DMS114 treated with DMSO at 0.1 percent for 48 hours (cell line): ENCODE measurements around the gene GMDS.

ENCODE experiments used
- DNase-seq: peaks from one replicate; lab custom pipeline; 2025; ENCODE audit not compliant: unreplicated experiment; lab: John Stamatoyannopoulos, UW

GMDS gene

DNA sequence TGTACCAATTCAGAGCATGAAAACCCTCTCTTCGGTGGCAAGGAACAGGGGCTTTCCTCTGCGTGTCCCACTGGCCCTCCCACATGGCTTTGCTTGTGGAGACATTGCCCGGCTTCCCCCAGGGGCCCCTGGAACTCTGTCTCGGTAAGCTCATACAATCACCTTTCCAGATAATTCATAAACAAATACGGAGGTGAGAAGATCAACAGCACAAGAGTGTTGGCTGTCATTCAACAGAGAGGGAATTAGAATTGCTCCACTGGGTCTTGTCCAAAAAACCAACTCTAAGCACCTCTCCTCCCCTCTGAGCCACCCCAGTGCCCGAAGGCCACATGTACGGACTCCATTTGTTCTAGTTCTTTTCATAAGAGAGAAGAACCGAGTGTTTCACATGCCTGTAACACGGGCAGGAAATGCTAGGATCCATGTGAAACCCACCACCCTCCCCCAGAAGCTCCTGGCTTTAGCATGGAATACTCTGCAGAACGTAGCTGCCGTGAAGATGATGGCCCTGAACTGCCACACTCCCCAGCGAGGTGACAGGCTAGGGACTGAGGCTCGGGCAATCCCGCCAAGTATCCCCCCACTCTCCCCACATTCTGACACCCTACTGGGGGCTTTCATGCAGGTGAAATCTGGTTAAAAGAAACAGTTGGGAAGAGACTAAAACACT lies 660.3 kb downstream of the GMDS start:
- no peak for DNase-seq

DNA sequence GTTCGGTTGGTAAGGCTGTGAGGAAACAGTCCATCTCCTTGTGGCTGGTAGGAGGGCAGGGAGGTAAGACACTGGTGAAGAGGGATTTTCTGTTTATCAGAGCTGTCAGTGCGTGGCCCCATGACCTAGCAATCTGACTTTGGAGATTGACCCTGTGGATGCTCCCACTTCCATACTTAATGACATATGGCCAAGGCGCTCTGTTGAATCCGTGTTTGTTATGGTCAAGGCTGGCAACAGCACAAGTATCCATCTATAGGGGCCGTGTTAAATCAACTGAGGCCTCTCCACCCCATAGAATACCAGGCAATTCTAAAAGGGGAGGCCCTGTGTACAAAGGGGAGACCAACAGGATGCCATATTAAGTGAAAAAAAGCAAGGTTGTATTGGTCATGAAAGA lies 661.3 kb downstream of the GMDS start:
- DNase-seq = no peak

DNA sequence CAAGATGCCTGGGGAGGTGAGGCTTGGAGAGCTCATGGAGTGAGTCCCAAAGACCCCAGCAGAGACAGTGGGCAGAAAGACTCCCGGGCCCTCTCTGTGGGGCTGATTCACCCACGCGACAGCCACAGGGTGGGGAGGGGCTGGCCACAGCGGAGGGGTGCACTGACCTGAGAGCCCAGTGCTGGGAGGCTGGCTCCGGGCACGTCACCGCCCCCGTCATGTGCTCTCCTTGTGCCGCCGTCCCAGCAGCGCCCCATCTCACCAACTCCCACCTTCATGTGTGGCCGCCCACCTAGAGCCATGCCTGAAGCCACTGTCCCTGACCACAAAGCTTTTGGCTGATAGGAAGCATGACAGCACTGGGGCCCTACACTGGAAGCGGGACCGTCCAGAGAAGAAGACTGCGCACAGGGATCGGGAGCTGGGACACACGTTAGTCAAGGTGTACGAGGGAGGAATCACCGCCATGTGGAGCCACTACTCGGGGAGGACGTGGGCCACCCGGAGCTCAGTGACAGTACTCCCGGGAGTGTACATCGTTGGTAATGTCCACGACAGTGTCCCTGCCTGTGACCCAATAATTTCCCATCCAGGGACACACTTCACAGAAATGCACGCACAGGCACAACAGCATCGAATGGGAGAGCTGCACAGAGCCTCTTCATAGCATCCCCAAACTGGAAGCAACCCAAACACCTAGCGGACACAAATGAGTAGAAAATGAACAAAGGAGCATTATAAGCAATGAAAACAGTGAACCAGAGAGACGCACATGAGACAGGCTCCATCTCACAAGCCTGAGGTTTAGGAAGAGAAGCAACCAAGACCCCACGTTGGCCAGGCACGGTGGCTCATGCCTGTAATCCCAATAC lies 664.0 kb downstream of the GMDS start:
- no peak for DNase-seq

DNA sequence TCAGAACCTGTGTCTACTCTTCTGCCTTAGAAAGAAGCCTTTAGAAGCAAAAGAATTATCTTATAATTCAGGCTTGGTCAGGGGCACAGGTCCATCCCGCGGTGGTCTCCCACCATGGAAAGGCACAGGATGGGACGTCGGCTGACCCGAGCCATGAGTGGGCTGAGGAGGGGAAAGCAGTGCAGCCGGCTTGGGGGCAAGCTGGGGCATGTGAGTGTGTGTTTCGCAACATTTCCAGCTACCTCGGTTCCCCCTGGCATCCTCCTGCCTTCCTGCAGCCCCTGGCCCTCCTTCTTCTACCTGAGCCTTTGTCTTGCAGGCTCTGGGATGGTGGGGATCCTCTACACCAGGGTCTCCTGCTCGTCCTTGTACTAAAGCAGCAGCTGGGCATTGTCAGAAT lies 664.8 kb downstream of the GMDS start:
- no peak for DNase-seq

DNA sequence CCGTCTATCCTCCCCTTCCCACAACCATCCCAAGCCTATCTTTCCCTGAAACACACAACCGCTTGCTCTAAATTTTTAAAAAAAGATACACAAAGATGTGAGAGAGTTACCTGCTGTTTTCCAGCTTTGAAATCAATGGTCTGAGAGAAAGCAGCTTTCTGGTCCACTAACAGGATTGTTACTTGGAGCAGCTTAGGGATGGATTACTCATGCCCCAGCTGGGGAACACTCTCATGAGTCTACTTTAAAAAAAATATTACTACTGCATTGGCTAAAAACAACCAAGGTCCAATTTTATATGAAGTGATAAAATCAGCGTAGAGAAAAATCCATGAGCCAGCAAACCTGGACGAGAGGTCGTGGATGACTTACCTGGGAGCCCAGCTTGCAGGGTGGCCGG lies 665.3 kb downstream of the GMDS start:
- DNase-seq = no peak

DNA sequence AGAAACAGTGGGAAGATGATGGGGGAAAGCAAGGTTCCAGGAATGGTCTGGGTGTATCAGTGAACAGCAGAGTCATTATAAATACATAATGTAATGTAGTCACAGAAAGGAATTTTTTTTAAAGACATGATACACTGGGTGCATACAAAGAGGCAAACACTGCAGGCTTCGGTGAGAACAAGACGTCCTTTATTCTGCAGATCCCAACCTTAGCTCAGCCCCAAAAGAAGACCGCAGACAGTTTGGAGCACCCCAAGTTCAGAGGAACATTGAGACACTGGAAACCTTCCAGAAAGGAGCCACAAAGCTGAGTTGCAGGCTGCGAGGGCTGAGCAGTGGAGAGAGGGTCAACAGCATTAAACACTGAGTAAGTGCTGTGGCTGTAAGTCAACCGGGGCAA lies 666.3 kb downstream of the GMDS start:
- no peak for DNase-seq

DNA sequence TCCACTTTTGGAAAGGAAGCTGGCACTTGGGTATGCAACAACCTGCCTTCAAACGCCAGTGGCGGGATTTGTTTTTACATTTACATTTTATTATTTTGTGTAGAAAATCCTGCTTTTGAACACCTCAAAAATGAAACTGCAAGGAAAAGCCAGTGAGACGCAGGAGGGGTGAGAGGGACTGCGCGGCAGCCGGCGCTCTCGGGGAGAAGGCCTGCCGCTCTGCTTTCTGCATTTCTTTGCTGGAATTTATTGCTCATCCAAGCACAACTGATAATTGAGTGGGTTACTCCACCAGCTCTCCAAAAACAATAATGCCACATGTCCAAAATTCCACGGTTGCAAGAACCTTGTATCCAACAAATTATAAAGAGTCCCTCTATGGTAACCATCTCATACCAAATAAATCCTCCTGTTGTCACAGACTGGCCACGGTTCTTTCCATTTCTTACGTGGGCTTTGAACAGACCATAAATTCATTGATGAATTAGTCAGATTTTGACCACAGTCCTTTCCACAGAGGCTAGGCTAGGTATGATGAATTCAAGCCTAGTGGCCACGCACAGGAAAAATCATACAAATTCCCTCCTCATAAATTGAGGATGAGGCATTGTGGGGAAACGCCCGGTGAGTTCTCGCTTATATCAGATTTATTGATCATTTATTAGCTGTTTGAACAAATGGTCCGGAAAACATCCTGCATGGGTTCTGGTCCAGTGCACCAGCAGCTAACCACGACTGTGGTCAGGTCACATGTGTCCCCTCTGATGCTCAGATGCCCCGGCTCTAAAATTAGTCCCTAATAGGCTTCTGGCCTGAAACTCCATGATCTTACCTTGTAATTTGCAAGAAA lies 667.3 kb downstream of the GMDS start:
- no peak for DNase-seq

GRCh38 chr6:1577146-1577680 lies 668.2 kb downstream of the GMDS start:
- no peak for DNase-seq

DNA sequence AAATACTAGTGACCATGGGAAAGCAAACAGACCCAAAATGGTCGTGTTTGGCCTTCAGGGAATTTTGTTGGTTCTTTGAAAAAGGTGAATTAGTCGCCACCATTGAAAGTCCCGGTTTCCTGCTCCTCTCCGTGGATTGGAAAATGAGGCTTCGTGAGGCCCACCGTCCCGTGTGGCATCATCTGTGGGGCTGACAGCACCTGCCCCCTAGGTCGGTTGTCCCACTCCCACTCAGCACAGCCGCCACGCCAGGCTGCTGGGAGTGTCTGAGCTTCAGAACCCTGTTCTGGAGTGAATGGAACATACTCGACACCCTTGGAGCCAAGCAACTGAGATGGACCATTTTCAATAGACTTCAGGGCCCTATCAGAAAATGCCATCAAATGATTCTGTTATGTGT lies 668.7 kb downstream of the GMDS start:
- no peak for DNase-seq

DNA sequence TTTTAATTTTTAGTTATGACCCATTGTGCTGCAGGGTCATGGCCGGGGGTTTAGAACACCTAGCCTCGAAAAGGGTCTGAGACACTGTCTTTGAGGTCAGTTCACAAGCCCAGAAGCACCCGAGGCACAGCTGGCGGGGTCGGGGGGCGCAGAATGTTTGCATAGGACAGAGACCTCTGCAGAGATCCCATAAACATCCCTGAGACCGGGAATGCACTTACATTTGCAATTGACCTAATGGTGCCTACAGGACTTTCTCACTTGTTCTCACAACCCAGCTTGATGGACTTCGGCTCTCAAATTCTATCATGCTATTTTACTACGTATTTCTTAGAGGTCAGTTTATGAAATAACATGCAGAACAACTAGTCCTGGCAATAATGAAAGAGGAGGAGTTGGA lies 669.2 kb downstream of the GMDS start:
- no peak for DNase-seq

DNA sequence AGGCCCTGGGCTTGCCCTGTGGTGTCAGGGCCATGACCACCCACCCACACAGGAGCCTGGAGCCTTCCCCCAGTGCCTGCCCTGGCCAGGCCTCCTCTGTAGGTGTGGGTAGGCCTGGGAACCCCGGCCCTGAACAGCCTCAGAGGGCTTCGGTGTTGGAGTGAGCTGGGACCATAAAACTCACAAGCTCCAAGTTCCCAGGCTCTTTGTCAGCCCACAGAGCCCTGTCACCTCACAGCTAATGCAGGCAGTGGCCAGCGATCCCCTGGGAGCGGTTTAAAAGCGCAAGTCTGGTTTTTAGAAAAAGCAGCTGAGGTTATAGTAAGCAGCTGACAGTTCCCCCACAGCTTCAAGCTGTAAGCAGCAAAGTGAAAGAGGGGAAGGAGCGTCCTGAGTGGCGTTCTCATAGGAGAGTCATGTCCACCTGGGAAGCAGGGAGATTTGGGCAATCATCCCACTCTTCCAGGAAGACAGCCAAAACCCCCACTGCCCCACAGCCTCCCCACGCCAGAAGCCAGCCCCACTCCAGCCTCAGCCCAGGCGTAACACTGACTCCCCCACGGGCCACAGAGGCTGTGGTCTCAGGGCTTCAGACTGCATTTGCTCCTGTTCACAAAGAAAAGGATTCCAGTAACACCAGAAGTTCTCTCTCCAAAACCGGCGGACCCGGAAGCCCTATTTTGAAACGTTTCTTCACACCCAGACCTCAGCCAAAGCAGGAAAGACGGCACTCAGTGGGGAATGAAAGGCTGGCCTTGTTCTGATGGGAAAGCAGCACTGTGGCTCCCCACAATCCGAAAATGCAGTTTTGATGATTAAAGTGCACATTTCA lies 670.0 kb downstream of the GMDS start:
- DNase-seq = no peak

DNA sequence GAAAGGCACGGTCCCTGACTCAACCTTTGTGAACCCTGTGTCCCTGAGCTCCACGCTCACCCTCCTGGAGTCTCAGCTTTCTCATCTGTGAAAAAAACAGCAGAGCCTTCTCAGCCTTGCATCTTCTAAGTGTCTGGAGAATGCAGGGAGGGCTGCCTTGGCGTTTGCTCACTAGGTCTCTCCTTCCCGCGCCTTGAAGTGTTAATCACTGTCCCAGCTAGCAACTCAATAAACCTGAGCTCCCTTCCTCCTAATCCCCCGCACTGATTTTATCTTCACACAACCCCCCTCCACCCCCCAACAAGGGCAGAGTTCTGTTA lies 670.6 kb downstream of the GMDS start:
- no peak for DNase-seq

- no peak for DNase-seq
These were observed 671.2 kb downstream of the GMDS start for GRCh38 chr6:1574083-1574761.
